Neuronal stem cell (in vitro differentiated cells): ENCODE data around the gene HERC3.
A peak's percentile ranks its signal among the peaks of the same experiment; 100 is the strongest.

Experiments
- DNase-seq: peaks from one replicate; pipeline ENCODE4 v3.0.0-alpha.2; 2013; ENCODE audit warnings: low spot score
- H2AFZ ChIP-seq: one replicate; pipeline ENCODE4 v1.6.1; 2013; ENCODE audit warnings: mild to moderate bottlenecking, low read length, inconsistent platforms
- H2AK5ac ChIP-seq: 2 replicates; pipeline ENCODE4 v1.6.1; 2013; ENCODE audit warnings: low read depth, mild to moderate bottlenecking, inconsistent platforms, low read length, moderate library complexity, mixed read lengths
- H2BK120ac ChIP-seq: 2 replicates; pipeline ENCODE4 v1.6.1; 2013; ENCODE audit warnings: low read depth, mild to moderate bottlenecking, inconsistent platforms, low read length, moderate library complexity, mixed read lengths
- H2BK12ac ChIP-seq: one replicate; pipeline ENCODE4 v1.6.1; 2013; ENCODE audit warnings: low read length, inconsistent platforms
- H2BK15ac ChIP-seq: 2 replicates; pipeline ENCODE4 v1.6.1; 2013; ENCODE audit warnings: mild to moderate bottlenecking, low read length, inconsistent platforms, mixed read lengths
- H2BK5ac ChIP-seq: one replicate; pipeline ENCODE4 v1.6.1; 2013; ENCODE audit warnings: inconsistent platforms, mild to moderate bottlenecking, low read length, moderate library complexity
- H3K14ac ChIP-seq: one replicate; pipeline ENCODE4 v1.6.1; 2013; ENCODE audit warnings: low read length, inconsistent platforms
- H3K18ac ChIP-seq: 2 replicates; pipeline ENCODE4 v1.6.1; 2013; ENCODE audit warnings: low read length, inconsistent platforms
- H3K23ac ChIP-seq: 2 replicates; pipeline ENCODE4 v1.6.1; 2013; ENCODE audit warnings: low read depth, mild to moderate bottlenecking, mixed read lengths, low read length, inconsistent platforms; ENCODE audit not compliant: poor library complexity
- H3K27ac ChIP-seq: replicated peaks from 3 replicates; pipeline ENCODE4 v1.5.1; 2013; ENCODE audit warnings: low read length, inconsistent platforms
- H3K27me3 ChIP-seq, 3 experiments: 2 replicates each; pipeline ENCODE4 v1.6.1; 2013; ENCODE audit warnings: low read length in 3 of 3, mild to moderate bottlenecking in 2 of 3, inconsistent platforms in 1 of 3, low read depth in 1 of 3, mixed read lengths in 1 of 3, moderate library complexity in 1 of 3; ENCODE audit not compliant: control insufficient read depth in 3 of 3, insufficient read depth in 3 of 3
- H3K36me3 ChIP-seq, 2 donors: replicated peaks in 1 of 2; 2 replicates each; pipeline ENCODE4 v1.6.1; 2013; ENCODE audit warnings: low read length in 2 of 2; ENCODE audit not compliant: control insufficient read depth in 2 of 2, insufficient read depth in 2 of 2
- H3K4ac ChIP-seq: 2 replicates; pipeline ENCODE4 v1.6.1; 2013; ENCODE audit warnings: inconsistent platforms, mild to moderate bottlenecking, low read length, moderate library complexity
- H3K4me1 ChIP-seq, 2 donors: 1 replicate in 1 of 2; 2 replicates in 1 of 2; pipeline ENCODE4 v1.6.1; 2013; ENCODE audit warnings: low read length in 2 of 2, low read depth in 1 of 2; ENCODE audit not compliant: control insufficient read depth in 2 of 2, insufficient read depth in 1 of 2
- H3K4me2 ChIP-seq: one replicate; pipeline ENCODE4 v1.6.1; 2013; ENCODE audit warnings: mild to moderate bottlenecking, low read length, inconsistent platforms; ENCODE audit not compliant: insufficient read depth, poor library complexity, severe bottlenecking
- H3K4me3 ChIP-seq, 2 donors: 2 replicates each; pipeline ENCODE4 v1.5.1; 2013; ENCODE audit warnings: low read length in 2 of 2, mild to moderate bottlenecking in 2 of 2, inconsistent platforms in 1 of 2, moderate library complexity in 1 of 2
- H3K79me1 ChIP-seq: one replicate; pipeline ENCODE4 v1.6.1; 2013; ENCODE audit warnings: low read depth, mild to moderate bottlenecking, inconsistent platforms, low read length, moderate library complexity
- H3K9ac ChIP-seq: one replicate; pipeline ENCODE4 v1.6.1; 2013; ENCODE audit warnings: mild to moderate bottlenecking, low read depth, low read length, inconsistent platforms; ENCODE audit not compliant: poor library complexity
- H3K9me3 ChIP-seq, 2 donors: replicated peaks in 1 of 2; 2 replicates each; pipeline versions ENCODE3 to v1.6.1; 2013; ENCODE audit warnings: low read length in 2 of 2, mild to moderate bottlenecking in 2 of 2, inconsistent platforms in 1 of 2, low read depth in 1 of 2, mixed read lengths in 1 of 2, moderate library complexity in 1 of 2; ENCODE audit not compliant: control insufficient read depth in 2 of 2, insufficient read depth in 1 of 2
- H4K8ac ChIP-seq: one replicate; pipeline ENCODE4 v1.6.1; 2013; ENCODE audit warnings: low read depth, mild to moderate bottlenecking, inconsistent platforms, low read length, moderate library complexity
- H4K91ac ChIP-seq: one replicate; pipeline ENCODE4 v1.6.1; 2013; ENCODE audit warnings: low read length, low read depth, mild to moderate bottlenecking, inconsistent platforms; ENCODE audit not compliant: poor library complexity
- WGBS, 2 donors: extraction: QIAGEN DNeasy Blood & Tissue Kit; methylation state at CpG; one replicate each; pipeline ENCODE4 v1.1.7; 2013; ENCODE audit warnings: missing lambda C conversion rate in 2 of 2, mixed read lengths in 1 of 2; ENCODE audit not compliant: insufficient read length in 2 of 2, insufficient replicate concordance in 1 of 2; ENCODE audit errors: extremely low coverage in 2 of 2; 5-methylcytosine and 5-hydroxymethylcytosine counted together

The HERC3 gene

DNA sequence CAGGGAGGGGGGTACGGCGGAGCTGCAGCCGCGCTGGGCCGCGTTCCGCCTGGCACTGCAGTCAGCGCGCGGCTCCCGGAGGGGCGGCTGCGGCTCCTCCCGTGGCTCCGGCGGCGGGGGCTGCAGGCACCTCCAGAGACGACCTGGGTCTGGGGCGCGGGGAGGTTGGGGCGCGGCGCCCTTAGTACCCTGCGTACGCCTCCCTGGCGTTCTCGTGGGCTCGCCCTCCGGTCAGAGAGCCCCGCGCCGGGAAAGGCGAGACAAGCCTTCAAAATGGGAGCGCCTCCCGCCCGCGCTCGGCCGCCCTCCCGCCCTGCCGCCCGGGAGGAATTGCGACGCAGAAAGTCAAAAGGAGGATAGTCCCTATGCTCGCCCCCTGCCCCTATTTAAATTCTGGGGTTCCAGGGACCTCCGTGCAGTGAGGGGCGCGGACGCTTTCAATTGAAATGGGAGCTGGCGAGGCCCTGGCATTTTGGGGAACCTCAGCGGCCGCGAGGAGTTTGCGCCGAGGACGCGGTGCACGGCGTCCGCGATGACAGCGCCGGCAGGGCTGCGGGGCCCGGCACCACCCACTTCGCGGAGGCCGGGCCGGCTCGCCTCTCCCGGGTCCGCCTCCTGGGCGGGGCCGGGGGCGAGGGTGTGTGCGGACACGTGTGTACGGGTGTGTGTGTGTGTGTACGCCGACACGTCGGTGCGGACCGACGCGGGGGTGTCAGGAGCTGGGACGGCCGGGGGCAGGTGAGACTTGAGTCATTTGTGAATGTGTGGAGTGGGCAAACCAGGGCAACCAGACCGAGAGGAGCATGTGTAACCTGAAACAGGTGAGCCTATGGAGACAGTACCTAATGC is 544 bp downstream of the HERC3 start:
- Histone ChIP-seq H3K36me3 (no peaks in the 10 kb centered on the region), H3K4me2 (peak overlapping the region; percentile 94), H2AK5ac (no peak overlapping the region), H3K23ac (peak overlapping the region; percentile 87), H3K4ac (no peak overlapping the region), H3K27me3 (peaks cover 0 to 33% (median 15%) of the 10 kb centered on the region in 3 experiments), H3K18ac (peak overlapping the region; percentile 25), H3K27ac (no peak overlapping the region), H3K9me3 (no peaks in the 10 kb centered on the region), H2BK5ac (no peak overlapping the region), H3K9ac (peak overlapping the region; percentile 77), H3K4me1 (peaks cover 3% of the 10 kb centered on the region in 2 donors), H3K4me3 (peak overlapping the region; percentile 65 to 86), H3K14ac (no peak overlapping the region), H2BK120ac (no peak overlapping the region), H2BK12ac (no peak overlapping the region), H3K79me1 (peaks cover 2% of the 10 kb centered on the region), H2AFZ (peak overlapping the region; percentile 99), H2BK15ac (no peak overlapping the region), H4K8ac (no peak overlapping the region), H4K91ac (no peak overlapping the region)
- no CpG with 5 or more reads among the region's 89 CpGs for WGBS, 2 donors
- peak; percentile 54 for DNase-seq

GRCh38 chr4:88597970-88598660 is 5.8 kb downstream of the HERC3 start:
- no peak overlapping the region for H3K18ac ChIP-seq
- no peak for DNase-seq
- H2BK5ac ChIP-seq: no peak overlapping the region
- no peak overlapping the region for H3K14ac ChIP-seq
- H2BK15ac ChIP-seq: no peak overlapping the region
- no peak overlapping the region for H2AFZ ChIP-seq
- no peaks in the 10 kb centered on the region for H3K9me3 ChIP-seq
- no peak overlapping the region for H2AK5ac ChIP-seq
- no peak overlapping the region for H4K8ac ChIP-seq
- H3K23ac ChIP-seq: no peak overlapping the region
- H3K27me3 ChIP-seq: peaks cover 0 to 7% (median 6%) of the 10 kb centered on the region in 3 experiments
- H3K4me2 ChIP-seq: no peak overlapping the region
- H3K79me1 ChIP-seq: peaks cover under 1% of the 10 kb centered on the region
- no peak overlapping the region for H3K4me3 ChIP-seq
- H3K27ac ChIP-seq: no peak overlapping the region
- no peak overlapping the region for H2BK12ac ChIP-seq
- no peak overlapping the region for H3K4ac ChIP-seq
- H2BK120ac ChIP-seq: no peak overlapping the region
- no peak overlapping the region for H4K91ac ChIP-seq
- H3K4me1 ChIP-seq: peaks cover 2 to 5% of the 10 kb centered on the region in 2 donors
- H3K9ac ChIP-seq: no peak overlapping the region
- H3K36me3 ChIP-seq: no peaks in the 10 kb centered on the region
- WGBS, 2 donors: no CpG with 5 or more reads among the region's 3 CpGs

DNA sequence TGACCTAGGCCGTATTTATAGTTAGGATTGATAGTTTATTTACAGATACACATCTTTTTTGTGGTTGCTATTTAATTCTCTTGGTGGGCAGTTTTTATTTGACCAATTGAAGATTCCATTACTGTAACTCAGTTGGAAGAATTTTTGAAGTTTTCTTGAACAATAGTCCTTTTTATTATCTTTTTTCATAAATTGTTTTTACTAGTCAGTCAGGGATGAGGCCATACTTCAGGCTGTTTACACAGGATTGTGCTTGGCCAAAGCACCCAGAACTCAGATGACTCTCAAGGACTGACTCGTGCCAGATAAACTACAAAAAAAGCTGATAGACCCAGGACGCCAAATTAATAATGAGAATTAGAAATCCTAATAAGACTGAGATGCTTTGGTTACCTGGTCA is 7.0 kb downstream of the HERC3 start:
- no peak overlapping the region for H3K4me2 ChIP-seq
- no CpG with 5 or more reads among the region's 3 CpGs for WGBS, 2 donors
- H2BK5ac ChIP-seq: no peak overlapping the region
- no peak for DNase-seq
- no peak overlapping the region for H2AFZ ChIP-seq
- H3K79me1 ChIP-seq: no peaks in the 10 kb centered on the region
- H4K8ac ChIP-seq: no peak overlapping the region
- H4K91ac ChIP-seq: no peak overlapping the region
- H3K27me3 ChIP-seq: no peaks in the 10 kb centered on the region
- H3K9ac ChIP-seq: no peak overlapping the region
- no peak overlapping the region for H3K4me3 ChIP-seq
- no peaks in the 10 kb centered on the region for H3K36me3 ChIP-seq
- H3K18ac ChIP-seq: no peak overlapping the region
- H3K23ac ChIP-seq: no peak overlapping the region
- H3K9me3 ChIP-seq: no peaks in the 10 kb centered on the region
- no peak overlapping the region for H2BK120ac ChIP-seq
- no peak overlapping the region for H3K27ac ChIP-seq
- no peak overlapping the region for H2BK12ac ChIP-seq
- H3K4ac ChIP-seq: no peak overlapping the region
- no peak overlapping the region for H2AK5ac ChIP-seq
- no peak overlapping the region for H3K14ac ChIP-seq
- no peak overlapping the region for H2BK15ac ChIP-seq
- peaks cover 0 to 2% of the 10 kb centered on the region in 2 donors for H3K4me1 ChIP-seq

- Histone ChIP-seq H2BK15ac (no peak overlapping the region), H3K9ac (no peak overlapping the region), H3K4ac (no peak overlapping the region), H3K36me3 (no peaks in the 10 kb centered on the region), H3K27ac (no peak overlapping the region), H2BK5ac (no peak overlapping the region), H3K4me3 (no peak overlapping the region), H3K27me3 (no peaks in the 10 kb centered on the region), H2BK12ac (no peak overlapping the region), H4K91ac (no peak overlapping the region), H2AK5ac (no peak overlapping the region), H3K79me1 (no peaks in the 10 kb centered on the region), H3K14ac (no peak overlapping the region), H3K4me1 (peaks cover 0 to 2% of the 10 kb centered on the region in 2 donors), H3K18ac (no peak overlapping the region), H3K9me3 (no peaks in the 10 kb centered on the region), H2AFZ (no peak overlapping the region), H4K8ac (no peak overlapping the region), H3K23ac (no peak overlapping the region), H3K4me2 (no peak overlapping the region), H2BK120ac (no peak overlapping the region)
- no peak for DNase-seq
- no CpG with 5 or more reads among the region's 1 CpG for WGBS, 2 donors
Measured at GRCh38 chr4:88599714-88600113, 7.4 kb downstream of the HERC3 start.
